HG03108 (cell line): ENCODE data around the gene GMPR2.
"Not testable (repeated sequence)": the region's sequence is repeated elsewhere in the genome, so short reads cannot be mapped to it uniquely, and the experiment has no call there.

ENCODE experiments used
- ATAC-seq: cut with Tn5 transposase; IDR thresholded peaks from one replicate; pipeline ENCODE4 v1.9.1; 2021; ENCODE audit warnings: moderate library complexity; ENCODE audit not compliant: unreplicated experiment

The GMPR2 gene

DNA sequence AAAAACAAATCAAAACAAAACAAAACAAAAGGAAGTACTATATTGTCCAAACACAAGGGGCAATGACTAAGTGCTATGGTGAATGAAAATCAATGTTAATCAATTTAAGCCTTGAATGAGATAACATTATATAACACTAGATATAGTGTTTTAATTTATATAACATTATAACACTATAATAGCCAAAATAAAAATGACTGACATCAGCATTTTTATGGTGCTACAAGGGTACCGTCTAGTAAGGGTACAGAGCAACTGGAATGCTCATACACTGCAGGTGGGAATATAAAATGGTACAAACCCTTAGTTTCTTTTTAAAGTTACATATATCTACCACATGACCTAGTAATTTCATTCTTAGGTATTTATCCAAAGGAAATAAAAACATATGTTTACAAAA, 6.3 kb upstream of the GMPR2 start:
- ATAC-seq = no peak

DNA sequence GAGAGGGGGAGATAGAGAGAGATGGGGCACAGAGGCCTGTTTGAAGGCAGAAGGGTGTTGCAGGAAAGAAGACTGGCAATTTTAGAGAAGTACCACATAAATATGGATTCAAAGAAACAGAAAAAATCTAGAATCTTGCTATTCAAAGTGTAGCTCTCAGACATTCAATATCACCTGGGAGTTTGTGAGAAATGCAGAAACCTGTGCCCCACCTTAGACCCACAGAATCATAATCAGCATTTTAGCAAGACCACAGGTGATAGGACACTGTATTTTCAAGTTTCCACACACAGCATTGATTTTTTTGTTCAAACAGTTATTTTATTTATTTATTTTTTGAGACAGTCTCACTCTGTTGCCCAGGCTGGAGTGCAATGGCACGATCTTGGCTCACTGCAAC, 3.8 kb upstream of the GMPR2 start:
- ATAC-seq = no peak

DNA sequence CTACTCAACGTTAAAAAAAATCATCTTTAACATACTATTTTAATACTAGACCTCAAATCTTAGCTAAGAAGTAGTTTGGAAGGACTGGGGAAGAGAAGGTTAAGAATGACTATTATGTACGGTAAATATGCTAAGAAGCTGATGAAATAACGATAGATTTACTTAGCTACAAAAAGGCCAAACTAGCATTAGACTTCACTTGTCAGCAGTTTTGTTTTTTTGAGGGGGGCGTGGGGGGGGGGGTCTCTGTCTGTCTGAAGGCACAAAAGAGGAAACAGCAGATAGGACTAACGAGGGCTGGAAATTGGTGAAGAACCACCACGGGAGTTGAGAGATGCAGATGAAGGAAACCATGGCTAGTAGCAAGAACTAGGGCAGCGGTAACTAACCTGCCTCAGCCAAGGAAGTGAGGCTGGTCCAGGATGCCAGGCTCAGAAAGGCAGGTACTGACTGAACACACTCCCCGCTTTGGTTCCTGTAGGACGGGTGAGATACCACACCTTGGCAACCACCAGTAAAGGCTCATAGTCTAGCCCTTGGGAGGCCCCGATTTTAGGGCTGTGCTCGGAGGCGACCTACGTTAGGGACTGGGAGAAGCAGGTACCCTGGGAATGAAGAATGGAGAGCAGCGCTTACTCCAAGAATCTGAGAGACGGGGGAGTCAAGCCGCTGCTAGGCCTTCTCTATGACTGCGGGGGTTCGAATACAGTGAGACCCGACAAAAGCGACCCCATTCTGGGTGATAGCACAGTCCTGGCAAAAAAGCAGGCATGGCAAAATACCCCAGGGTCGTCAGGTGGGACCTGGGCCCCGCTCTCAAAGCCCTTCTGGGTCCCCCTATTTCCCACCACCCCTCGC, 1.2 kb upstream of the GMPR2 start:
- ATAC-seq = no peak

DNA sequence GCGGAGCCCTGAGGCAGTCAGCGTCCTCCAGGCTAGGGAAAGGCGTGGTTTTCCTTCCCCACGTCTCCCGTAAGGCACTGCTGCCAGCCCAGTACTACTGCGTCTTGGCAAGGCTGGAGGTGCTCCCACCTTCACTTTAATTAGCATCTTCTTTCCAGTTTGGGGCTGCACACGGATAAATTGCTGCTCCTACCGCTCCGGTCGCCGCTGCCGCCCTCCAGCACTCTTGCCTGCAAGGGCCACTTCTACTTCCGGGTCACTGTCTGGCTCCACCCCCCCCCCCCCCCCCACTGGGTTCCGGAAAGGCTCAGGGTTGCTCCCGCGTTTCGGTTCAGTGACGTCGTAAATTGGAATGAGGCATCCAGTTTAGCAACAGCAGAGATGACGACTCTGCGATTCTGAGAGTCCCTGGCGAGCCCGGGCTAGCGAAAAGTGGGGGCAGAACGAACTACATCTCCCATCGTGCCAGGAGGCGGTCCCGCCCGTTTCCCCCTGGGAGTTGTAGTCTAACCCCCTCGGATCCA, 546 bp upstream of the GMPR2 start, which contains the start of gene NEDD8:
TSS of gene NEDD8 (minus strand) at position 247 of the 524 bp plus-strand sequence. CDS start at position 147, 100 bp downstream.
- ATAC-seq = peak; percentile 74

DNA sequence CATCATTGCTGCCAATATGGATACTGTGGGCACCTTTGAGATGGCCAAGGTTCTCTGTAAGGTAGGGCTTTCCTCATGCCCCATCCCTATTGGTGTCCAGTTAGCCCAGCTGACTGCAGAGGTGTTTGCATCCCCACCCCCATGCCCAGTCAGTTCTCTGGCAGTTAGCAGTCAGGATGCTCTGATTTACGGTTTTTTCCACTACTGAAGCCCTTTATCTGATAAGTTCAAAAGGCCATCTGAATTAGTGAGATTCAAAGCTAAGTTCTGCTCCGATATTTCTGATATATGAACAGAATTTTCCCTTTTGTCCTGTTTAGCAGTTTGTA, 773 bp downstream of the GMPR2 start:
- no peak for ATAC-seq

DNA sequence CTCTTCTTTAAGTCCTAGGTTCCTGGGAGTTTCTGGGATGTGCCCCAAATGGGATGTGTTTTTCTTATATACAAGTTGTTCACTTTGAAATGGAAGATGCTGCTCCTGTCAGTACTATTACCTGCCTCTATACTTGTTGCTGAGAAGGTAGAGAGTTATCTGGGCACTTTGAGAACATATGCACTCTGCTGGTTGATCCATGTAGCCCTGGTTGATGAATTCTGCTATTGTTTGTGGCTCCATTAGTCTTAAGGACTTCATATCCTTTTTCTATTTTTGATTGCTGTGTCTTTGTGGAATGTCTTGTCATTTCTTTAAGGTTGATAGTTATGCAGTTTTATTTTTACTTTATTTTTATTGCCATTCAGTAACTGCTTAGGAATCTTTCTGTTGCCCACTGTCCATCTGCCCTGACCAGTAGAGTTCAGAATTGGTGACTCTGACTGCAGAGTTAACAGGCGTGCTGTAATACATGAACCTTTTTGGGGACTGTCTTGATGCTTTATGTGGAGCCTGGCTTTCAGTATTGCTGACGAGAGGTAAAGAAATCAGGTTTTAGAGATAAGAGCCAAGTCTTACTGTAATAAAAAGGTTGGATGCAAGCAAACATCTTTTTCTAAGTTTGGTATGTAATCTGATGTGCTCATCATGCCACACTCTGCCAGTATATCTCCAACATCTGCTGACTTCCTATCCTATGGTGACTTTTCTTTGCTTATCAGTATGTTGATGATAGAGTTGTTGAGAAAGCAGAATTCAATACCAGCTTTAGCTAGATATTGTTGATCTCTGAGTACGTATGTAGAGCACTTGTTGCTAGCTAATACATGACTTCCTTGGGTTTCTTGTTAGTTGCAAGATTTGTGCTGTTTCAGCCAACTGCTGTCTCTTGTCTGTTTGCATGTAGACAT, 1.6 kb downstream of the GMPR2 start:
- no peak for ATAC-seq

DNA sequence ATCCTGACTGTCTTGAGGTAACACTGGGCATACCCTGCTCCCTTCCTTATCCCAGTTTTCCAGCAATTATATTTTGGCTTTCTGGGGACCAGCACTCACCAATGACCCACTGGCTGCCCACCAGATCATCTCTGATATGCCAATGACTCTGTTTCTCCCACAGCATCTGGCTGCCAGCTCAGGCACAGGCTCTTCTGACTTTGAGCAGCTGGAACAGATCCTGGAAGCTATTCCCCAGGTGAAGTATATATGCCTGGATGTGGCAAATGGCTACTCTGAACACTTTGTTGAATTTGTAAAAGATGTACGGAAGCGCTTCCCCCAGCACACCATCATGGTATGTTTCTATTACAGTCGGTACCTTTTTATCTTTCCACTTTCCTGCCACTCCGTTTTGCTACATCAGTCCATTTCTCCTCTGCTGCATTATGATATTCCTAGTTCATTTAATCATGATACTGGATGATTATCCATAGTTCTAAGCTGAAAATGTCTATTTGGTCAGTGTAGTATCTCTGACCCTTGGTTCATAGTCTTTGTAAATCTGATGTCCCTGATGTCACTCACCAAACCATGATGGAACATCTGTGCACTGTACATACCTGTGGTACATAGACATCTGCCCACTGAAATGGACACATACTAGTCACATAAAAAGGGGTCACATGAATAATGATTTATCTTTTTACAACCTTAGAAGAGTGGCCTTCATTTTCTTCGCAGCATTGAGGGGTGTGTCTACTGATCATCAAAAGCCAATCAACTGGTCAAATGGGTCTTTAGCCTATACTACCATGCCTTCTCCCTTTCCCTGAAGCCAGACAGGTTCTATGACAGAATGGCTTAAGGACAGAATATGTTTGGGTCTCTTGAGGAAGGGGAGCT, 3.3 kb downstream of the GMPR2 start:
- ATAC-seq = no peak

DNA sequence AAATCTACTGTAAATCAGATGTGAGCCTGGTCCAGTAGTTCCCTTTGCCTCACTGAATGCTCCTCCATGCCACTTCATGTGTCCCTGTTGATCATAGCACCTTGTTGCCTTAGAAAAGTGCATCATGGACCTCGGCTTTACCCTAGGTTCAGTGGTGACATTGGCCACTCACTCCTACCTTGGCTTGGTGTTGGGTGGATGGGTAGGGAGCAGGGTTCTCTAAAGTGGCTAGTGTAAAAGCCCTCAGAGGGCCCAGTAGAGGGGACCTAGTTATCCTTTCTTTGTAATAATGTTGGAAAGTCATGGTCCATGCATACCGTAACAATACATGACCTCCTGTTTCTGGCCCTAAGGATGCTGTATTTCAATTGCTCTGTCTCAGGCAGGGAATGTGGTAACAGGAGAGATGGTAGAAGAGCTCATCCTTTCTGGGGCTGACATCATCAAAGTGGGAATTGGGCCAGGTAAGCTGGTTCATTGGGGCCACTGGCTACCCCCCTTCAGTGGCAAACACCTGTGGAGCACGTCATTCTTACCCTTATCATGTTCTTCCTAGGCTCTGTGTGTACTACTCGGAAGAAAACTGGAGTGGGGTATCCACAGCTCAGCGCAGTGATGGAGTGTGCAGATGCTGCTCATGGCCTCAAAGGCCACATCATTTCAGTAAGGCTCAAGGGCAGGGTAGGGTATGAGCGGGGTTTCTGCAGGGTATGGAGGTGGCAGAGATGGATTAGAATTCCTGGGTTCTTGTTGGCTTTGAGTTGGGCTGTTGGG, 4.1 kb downstream of the GMPR2 start:
- no peak for ATAC-seq

DNA sequence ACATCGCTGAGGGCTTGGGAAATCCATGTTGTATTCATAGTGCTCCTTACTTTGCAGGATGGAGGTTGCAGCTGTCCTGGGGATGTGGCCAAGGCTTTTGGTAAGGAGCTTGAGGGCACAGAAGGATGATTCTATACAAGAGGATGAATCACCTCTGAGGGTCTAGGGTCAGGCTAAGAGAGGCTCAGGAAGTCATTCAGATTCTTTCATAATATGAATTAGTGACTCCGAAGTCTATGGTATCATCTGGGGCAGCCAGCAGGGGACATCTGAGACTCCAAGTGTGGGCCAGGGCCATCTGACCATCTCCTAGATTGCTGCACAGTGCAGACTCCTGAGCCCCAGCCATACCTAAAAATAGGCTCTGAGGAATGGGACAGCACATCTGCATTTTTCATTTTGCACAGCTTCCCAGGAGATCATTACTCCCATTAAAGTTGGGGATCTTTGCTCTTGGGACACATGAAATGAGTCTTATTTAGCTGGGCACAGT, 4.8 kb downstream of the GMPR2 start:
- no peak for ATAC-seq

DNA sequence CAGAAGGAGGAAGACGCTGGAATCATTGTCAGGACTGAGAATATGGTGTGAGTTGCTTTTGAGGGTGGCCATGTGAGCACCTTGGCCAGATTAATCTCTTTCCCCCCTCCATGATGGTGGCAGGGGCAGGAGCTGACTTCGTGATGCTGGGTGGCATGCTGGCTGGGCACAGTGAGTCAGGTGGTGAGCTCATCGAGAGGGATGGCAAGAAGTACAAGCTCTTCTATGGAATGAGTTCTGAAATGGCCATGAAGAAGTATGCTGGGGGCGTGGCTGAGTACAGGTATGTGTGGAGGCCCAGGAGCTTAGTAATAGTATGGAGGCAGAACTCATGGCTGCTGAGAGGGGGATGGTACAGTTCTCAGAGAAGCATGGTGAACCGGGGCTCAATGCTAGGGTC, 5.4 kb downstream of the GMPR2 start:
- ATAC-seq = no peak

DNA sequence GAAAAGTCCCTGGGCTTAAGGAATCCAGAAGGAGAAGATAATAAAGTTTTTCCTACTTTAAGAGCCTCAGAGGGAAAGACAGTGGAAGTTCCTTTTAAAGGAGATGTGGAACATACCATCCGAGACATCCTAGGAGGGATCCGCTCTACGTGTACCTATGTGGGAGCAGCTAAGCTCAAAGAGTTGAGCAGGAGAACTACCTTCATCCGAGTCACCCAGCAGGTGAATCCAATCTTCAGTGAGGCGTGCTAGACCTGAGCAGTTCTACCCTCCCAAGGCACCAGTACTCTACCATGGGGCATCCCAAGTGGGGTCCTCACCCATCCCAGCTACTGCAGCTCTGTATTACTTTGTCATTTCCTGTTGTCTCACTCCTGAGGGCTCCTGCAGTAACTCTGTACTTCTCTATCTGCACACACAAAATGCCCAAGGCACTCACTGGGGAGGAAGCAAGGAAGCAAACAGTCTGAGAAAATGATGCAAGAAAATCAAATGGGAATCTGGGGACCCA, 5.9 kb downstream of the GMPR2 start:
- no peak for ATAC-seq

DNA sequence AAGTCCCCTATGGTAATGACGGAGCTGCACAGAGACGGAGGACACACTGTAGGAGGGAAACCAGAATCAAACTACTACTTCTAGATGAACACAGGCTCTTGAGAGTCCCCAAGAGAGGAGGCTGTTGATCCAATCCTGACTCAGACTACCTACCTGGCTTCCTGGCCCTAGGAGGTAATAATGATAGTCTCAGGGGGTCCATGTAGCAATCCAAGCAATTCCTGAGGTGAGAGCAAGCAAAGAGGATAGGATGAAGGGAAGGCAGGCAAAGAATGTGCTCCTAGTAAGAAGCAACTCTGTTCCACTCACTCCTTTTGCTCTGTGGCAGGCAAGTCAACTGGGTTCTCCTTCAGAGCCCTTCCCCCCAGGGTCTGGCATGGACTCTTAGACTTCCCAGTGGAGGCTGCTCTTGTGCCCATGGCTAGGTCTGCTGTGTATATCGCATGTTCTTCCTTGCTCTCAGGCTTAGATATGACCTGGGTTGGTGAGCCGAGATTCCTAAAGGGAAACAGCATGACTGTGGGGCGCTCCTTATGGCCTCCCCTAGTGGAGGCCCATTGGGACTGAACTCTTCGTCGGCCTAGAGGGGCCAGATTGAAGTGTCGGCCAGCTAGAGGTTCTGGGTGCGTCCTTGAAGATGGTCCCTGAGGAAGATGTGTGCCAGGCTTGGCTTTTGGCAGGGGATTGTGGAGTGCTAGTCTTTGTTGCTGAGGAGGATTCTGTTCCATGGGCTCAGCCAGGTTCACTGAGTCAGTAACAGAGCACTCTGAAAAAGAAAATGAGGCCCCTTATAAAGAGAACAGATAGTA, 7.6 kb downstream of the GMPR2 start:
- no peak for ATAC-seq

DNA sequence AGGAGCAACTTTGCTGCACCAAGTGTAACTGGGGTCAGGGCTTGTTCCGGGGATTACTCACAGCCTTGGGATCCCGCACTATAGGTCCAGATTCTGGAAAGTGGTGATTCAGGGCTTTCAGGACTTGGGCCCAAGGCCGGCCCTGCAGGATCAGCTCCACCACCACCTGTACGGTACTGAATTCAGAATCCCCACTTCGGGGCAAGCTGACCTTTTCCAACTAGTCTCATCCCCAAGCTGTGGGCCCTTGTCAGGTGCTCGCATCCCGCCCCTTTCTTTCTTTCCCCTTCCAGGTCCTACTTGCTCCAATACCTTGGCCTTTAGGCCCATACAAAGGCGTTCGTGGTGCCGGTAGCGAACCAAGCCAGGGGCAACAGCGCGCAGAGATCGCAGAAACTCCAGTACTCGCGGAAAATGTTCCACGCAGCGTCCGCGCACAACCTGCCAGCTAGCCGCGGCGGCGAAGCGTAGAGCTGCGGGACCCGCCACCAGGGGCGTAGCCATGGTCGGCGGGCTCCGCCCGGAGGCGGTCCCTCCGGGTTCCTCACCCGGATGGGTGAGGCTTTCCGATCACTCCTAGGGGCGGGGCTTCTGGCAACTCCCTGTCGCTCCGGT, 9.2 kb downstream of the GMPR2 start:
- ATAC-seq = peak; percentile 70

DNA sequence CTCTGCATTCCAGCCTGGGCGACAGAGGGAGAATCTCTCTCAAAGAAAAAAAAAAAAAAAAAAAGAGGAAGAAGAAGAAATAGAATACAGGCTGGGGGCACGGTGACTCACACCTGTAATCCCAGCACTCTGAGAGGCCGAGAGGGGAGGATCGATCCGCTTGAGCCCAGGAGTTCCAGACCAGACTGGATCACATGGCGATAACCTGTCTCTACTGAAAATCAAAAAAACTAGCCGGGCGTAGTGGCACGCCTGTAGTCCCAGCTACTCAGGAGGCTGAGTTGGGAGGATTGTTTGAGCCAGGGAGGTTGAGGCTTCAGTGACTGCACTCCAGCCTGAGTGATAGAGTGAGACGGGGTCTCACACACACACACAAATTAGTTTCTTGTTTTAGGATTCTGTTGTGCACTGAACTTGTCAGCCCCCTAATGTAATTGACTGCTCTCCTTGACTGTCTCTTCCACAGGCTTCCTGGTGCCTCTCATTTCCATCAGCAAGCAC, 10.7 kb downstream of the GMPR2 start:
- no peak for ATAC-seq

DNA sequence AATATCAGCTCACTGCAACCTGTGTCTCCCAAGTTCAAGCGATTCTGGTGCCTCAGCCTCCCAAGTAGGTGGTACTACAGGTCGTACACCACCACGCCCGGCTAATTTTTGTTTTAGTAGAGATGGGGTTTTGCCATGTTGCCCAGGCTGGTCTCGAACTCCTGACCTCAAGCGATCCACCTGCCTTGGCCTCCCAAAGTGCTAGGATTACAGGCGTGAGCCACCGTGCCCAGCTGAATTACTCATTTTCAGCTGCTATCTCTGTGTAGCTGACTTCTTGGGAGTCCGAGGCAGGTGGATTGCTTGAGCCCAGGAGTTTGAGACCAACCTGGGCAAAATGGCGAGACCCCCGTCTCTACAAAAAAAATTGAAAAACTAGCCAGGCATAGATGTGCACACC, 12.6 kb downstream of the GMPR2 start:
- not testable (repeated sequence) for ATAC-seq

DNA sequence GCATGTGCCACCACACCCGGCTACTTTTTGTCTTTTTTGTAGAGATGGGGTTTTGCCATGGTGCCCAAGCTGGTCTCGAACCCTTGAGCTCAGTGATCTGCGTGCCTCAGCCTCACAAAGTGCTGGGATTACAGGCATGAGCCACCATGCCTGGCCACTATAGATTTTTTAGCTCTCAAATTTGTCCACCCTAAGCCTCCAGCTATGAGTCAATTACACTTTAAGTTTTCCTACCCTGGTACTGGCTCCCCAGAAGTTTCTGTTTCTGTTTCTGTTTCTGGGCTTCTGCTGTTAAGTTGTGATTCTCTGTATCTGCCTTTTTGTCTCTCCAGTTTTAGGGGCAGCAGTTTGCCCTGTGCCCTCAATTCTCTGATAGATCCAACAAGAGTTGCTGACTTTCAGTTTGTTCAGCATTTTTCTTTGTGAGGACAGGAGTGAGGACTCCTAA, 14.1 kb downstream of the GMPR2 start:
- no peak for ATAC-seq

DNA sequence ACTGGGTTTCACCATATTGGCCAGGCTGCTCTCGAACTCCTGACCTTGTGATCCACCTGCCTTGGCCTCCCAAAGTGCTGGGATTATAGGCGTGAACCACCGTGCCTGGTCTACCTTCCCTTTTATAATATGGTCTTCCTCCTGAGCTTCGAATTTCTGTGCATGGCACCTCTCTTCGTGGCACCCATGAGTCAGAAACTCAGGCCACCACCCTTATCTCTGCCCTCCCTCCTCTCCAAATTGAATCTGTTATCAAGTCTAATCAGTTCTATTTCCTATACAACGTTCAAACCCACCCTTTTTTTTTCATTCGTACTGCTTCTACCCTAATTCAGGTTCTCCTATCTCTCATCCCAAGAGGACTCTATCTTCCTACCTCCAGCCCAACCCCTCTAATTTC, 14.7 kb downstream of the GMPR2 start:
- no peak for ATAC-seq
